HepG2 (cell line): ENCODE data around the gene MORC3.
"Not testable (repeated sequence)": the region's sequence is repeated elsewhere in the genome, so short reads cannot be mapped to it uniquely, and the experiment has no call there.

Source experiments
- CTCF ChIP-seq: sonication (generic); formaldehyde crosslinking; IDR thresholded peaks from 2 replicates; pipeline ENCODE4 v1.5.0; 2020; ENCODE audit warnings: mild to moderate bottlenecking, missing genetic modification reagents, moderate library complexity
- JUN ChIP-seq: sonication (generic); formaldehyde crosslinking; IDR thresholded peaks from 2 replicates; pipeline ENCODE4 v1.4.0; 2020; ENCODE audit warnings: mild to moderate bottlenecking, missing genetic modification reagents
- KLF16 ChIP-seq, 2 experiments: sonication (generic) in 1 of 2; formaldehyde crosslinking in 1 of 2; IDR thresholded peaks; 2 replicates each; pipeline versions ENCODE4 v1.6.1 to v1.8.0; 2016 to 2023; ENCODE audit warnings: missing genetic modification reagents in 2 of 2, missing compliant biosample characterization in 1 of 2
- MAZ ChIP-seq, 2 experiments: sonication (generic) in 1 of 2; formaldehyde crosslinking in 1 of 2; IDR thresholded peaks; 2 replicates each; pipeline versions ENCODE4 v1.5.0 to v1.6.1; 2012 to 2020; ENCODE audit warnings: low read depth in 2 of 2, mild to moderate bottlenecking in 2 of 2, borderline replicate concordance in 1 of 2, improper control_type of control experiment in 1 of 2, low read length in 1 of 2, missing genetic modification reagents in 1 of 2, moderate library complexity in 1 of 2
- MTERF4 ChIP-seq: sonication (generic); formaldehyde crosslinking; IDR thresholded peaks from 2 replicates; pipeline ENCODE4 v1.8.0; 2023; ENCODE audit warnings: mild to moderate bottlenecking, missing genetic modification reagents
- PREB ChIP-seq: sonication (generic); formaldehyde crosslinking; IDR thresholded peaks from 2 replicates; pipeline ENCODE4 v1.4.0; 2020; ENCODE audit warnings: missing genetic modification reagents
- RAD21 ChIP-seq: fragments of 450-650 bp; formaldehyde crosslinking; IDR thresholded peaks from 2 replicates; pipeline ENCODE4 v1.5.0; 2020; ENCODE audit warnings: mild to moderate bottlenecking
- REST ChIP-seq, 2 experiments: IDR thresholded peaks; 2 replicates each; pipeline ENCODE4 v1.6.1; 2011 to 2012; ENCODE audit warnings: low read length in 2 of 2, borderline replicate concordance in 1 of 2, low read depth in 1 of 2, mild to moderate bottlenecking in 1 of 2, moderate library complexity in 1 of 2
- TAF1 ChIP-seq: sonication (generic); formaldehyde crosslinking; IDR thresholded peaks from 2 replicates; pipeline ENCODE4 v1.4.0; 2020; ENCODE audit warnings: missing genetic modification reagents
- TCF7L2 ChIP-seq: IDR thresholded peaks from 2 replicates; pipeline ENCODE4 v1.6.1; 2011; ENCODE audit warnings: mild to moderate bottlenecking, low read depth, low read length, moderate library complexity
- ZKSCAN8 ChIP-seq: IDR thresholded peaks from 2 replicates; pipeline ENCODE4 v1.6.1; 2016; ENCODE audit warnings: borderline replicate concordance, missing genetic modification reagents, missing compliant biosample characterization
- ZNF256 ChIP-seq: sonication (generic); formaldehyde crosslinking; conservative IDR thresholded peaks from 2 replicates; pipeline ENCODE4 v1.4.0; 2020; ENCODE audit warnings: missing genetic modification reagents

GRCh38 chr21:36399736-36400135 is 79.7 kb downstream of the MORC3 start:
- TF ChIP-seq CTCF (CRISPR knock-in tag); JUN; RAD21 (CRISPR knock-in tag); TCF7L2; PREB; MTERF4 (CRISPR knock-in tag); TAF1 (CRISPR knock-in tag); ZKSCAN8; ZNF256; REST (IDR thresholded peaks at IDR 0.05; ENCODE audit: borderline replicate concordance in 1 of 2, low read depth in 1 of 2, low read length in 2 of 2); KLF16 (CRISPR knock-in tag; IDR thresholded peaks at IDR 0.05); MAZ (IDR thresholded peaks at IDR 0.05; ENCODE audit: borderline replicate concordance, low read depth, low read length); MAZ (CRISPR knock-in tag; IDR thresholded peaks at IDR 0.05; ENCODE audit: low read depth): not testable (repeated sequence)
